H9 (cell line): ENCODE measurements around the gene NPBWR2. TPM values are rescaled to one million over a fixed set of nuclear protein-coding genes. Genes with fewer than 3 reads are reported as not detected.

ENCODE experiments used
- DNase-seq: peaks from one replicate; pipeline ENCODE4 v3.0.0-alpha.2; 2017
- H2AFZ ChIP-seq: one replicate; pipeline ENCODE4 v1.6.1; 2013; ENCODE audit warnings: mild to moderate bottlenecking, low read length, control low read depth, moderate library complexity
- H2AK5ac ChIP-seq: 2 replicates; pipeline ENCODE4 v1.6.1; 2013; ENCODE audit warnings: low read length, control low read depth, mixed read lengths; ENCODE audit not compliant: insufficient read length
- H2BK120ac ChIP-seq: one replicate; pipeline ENCODE4 v1.6.1; 2013; ENCODE audit warnings: low read depth, mild to moderate bottlenecking, low read length, control low read depth, inconsistent platforms; ENCODE audit not compliant: poor library complexity, severe bottlenecking
- H2BK12ac ChIP-seq: 2 replicates; pipeline ENCODE4 v1.6.1; 2013; ENCODE audit warnings: low read length, control low read depth, mixed read lengths, low read depth; ENCODE audit not compliant: insufficient read length
- H2BK15ac ChIP-seq: 2 replicates; pipeline ENCODE4 v1.6.1; 2013; ENCODE audit warnings: low read depth, low read length, control low read depth
- H2BK20ac ChIP-seq: one replicate; pipeline ENCODE4 v1.6.1; 2013; ENCODE audit warnings: low read depth, mild to moderate bottlenecking, low read length, control low read depth, inconsistent platforms; ENCODE audit not compliant: poor library complexity, severe bottlenecking
- H2BK5ac ChIP-seq: 2 replicates; pipeline ENCODE4 v1.6.1; 2013; ENCODE audit warnings: low read length, control low read depth, mixed read lengths; ENCODE audit not compliant: insufficient read length
- H3K14ac ChIP-seq: 2 replicates; pipeline ENCODE4 v1.6.1; 2013; ENCODE audit warnings: low read length, control low read depth; ENCODE audit not compliant: insufficient read depth
- H3K18ac ChIP-seq: 2 replicates; pipeline ENCODE4 v1.6.1; 2013; ENCODE audit warnings: low read depth, mild to moderate bottlenecking, mixed read lengths, low read length, control low read depth; ENCODE audit not compliant: insufficient read length
- H3K23ac ChIP-seq: 2 replicates; pipeline ENCODE4 v1.6.1; 2013; ENCODE audit warnings: low read length, control low read depth, mixed read lengths, low read depth; ENCODE audit not compliant: insufficient read length
- H3K23me2 ChIP-seq: 2 replicates; pipeline ENCODE4 v1.6.1; 2013; ENCODE audit warnings: low read depth, mild to moderate bottlenecking, mixed read lengths, low read length, control low read depth; ENCODE audit not compliant: insufficient read length, poor library complexity, severe bottlenecking
- H3K27ac ChIP-seq: 2 replicates; pipeline ENCODE4 v1.5.1; 2013; ENCODE audit warnings: low read length, control low read depth, mixed read lengths, low read depth; ENCODE audit not compliant: insufficient read length
- H3K27me3 ChIP-seq: 2 replicates; pipeline ENCODE4 v1.6.1; 2013; ENCODE audit warnings: low read length, control low read depth, inconsistent platforms; ENCODE audit not compliant: insufficient read depth
- H3K4ac ChIP-seq: 2 replicates; pipeline ENCODE4 v1.6.1; 2013; ENCODE audit warnings: low read depth, mild to moderate bottlenecking, control low read depth, inconsistent platforms, low read length, moderate library complexity
- H3K4me1 ChIP-seq: 2 replicates; pipeline ENCODE4 v1.6.1; 2013; ENCODE audit warnings: low read length, control low read depth, inconsistent platforms; ENCODE audit not compliant: insufficient read depth
- H3K4me2 ChIP-seq: 2 replicates; pipeline ENCODE4 v1.6.1; 2013; ENCODE audit warnings: low read length, control low read depth, mixed read lengths; ENCODE audit not compliant: insufficient read length, insufficient read depth
- H3K56ac ChIP-seq: 2 replicates; pipeline ENCODE4 v1.6.1; 2013; ENCODE audit warnings: low read depth, mild to moderate bottlenecking, mixed read lengths, low read length, control low read depth; ENCODE audit not compliant: insufficient read length
- H3K79me1 ChIP-seq: 2 replicates; pipeline ENCODE4 v1.6.1; 2013; ENCODE audit warnings: low read depth, mild to moderate bottlenecking, moderate library complexity, low read length, control low read depth, inconsistent platforms; ENCODE audit not compliant: insufficient read depth, poor library complexity, severe bottlenecking
- H3K79me2 ChIP-seq: 2 replicates; pipeline ENCODE4 v1.6.1; 2013; ENCODE audit warnings: low read length, control low read depth, inconsistent platforms; ENCODE audit not compliant: insufficient read depth
- H3K9ac ChIP-seq: 2 replicates; pipeline ENCODE4 v1.6.1; 2013; ENCODE audit warnings: low read length, control low read depth, mixed read lengths; ENCODE audit not compliant: insufficient read length; ENCODE audit errors: extremely low read depth
- H3K9me3 ChIP-seq: one replicate; pipeline ENCODE4 v1.6.1; 2013; ENCODE audit warnings: low read depth, low read length, inconsistent platforms; ENCODE audit not compliant: control insufficient read depth
- H3T11ph ChIP-seq: one replicate; pipeline ENCODE4 v1.6.1; 2013; ENCODE audit warnings: mild to moderate bottlenecking, low read length, control low read depth, inconsistent platforms
- H4K20me1 ChIP-seq: one replicate; pipeline ENCODE4 v1.6.1; 2013; ENCODE audit not compliant: control insufficient read depth, insufficient read length, insufficient read depth
- H4K5ac ChIP-seq: 2 replicates; pipeline ENCODE4 v1.6.1; 2013; ENCODE audit warnings: low read depth, mild to moderate bottlenecking, mixed read lengths, low read length, control low read depth; ENCODE audit not compliant: insufficient read length
- H4K8ac ChIP-seq: replicated peaks from 2 replicates; pipeline ENCODE4 v1.6.1; 2013; ENCODE audit warnings: low read length, control low read depth, mixed read lengths, low read depth; ENCODE audit not compliant: insufficient read length
- H4K91ac ChIP-seq: 2 replicates; pipeline ENCODE4 v1.6.1; 2013; ENCODE audit warnings: low read depth, mild to moderate bottlenecking, moderate library complexity, mixed read lengths, low read length, control low read depth; ENCODE audit not compliant: insufficient read length
- H3K27ac Mint-ChIP-seq, 3 experiments: 2 replicates in 2 of 3; 3 replicates in 1 of 3; pipeline ENCODE4 v1.8.0; 2020 to 2021; ENCODE audit warnings: mixed read lengths in 3 of 3, mild to moderate bottlenecking in 1 of 3, moderate library complexity in 1 of 3
- H3K27me3 Mint-ChIP-seq: 2 replicates; pipeline ENCODE4 v1.8.0; 2021; ENCODE audit warnings: low read depth, mild to moderate bottlenecking, moderate library complexity, mixed read lengths
- H3K36me3 Mint-ChIP-seq, 3 experiments: 2 replicates in 2 of 3; 3 replicates in 1 of 3; pipeline ENCODE4 v1.8.0; 2020 to 2021; ENCODE audit warnings: low read depth in 3 of 3, mixed read lengths in 3 of 3; ENCODE audit not compliant: insufficient read depth in 1 of 3
- H3K4me1 Mint-ChIP-seq, 2 experiments: 2 replicates each; pipeline ENCODE4 v1.8.0; 2020; ENCODE audit warnings: mixed read lengths in 2 of 2
- H3K4me3 Mint-ChIP-seq, 2 experiments: 2 replicates in 1 of 2; 3 replicates in 1 of 2; pipeline ENCODE4 v1.8.0; 2020 to 2021; ENCODE audit warnings: mild to moderate bottlenecking in 2 of 2, mixed read lengths in 2 of 2, moderate library complexity in 1 of 2
- H3K9me3 Mint-ChIP-seq, 2 experiments: 2 replicates in 1 of 2; 3 replicates in 1 of 2; pipeline ENCODE4 v1.8.0; 2020; ENCODE audit warnings: mild to moderate bottlenecking in 2 of 2, mixed read lengths in 2 of 2, moderate library complexity in 1 of 2
- CTCF ChIP-seq: fragments of 200-600 bp; sonication (generic); conservative IDR thresholded peaks from 3 replicates; pipeline ENCODE4 v1.8.0; 2021; ENCODE audit warnings: antibody characterized with exemption, mild to moderate bottlenecking
- WGBS: extraction: QIAGEN DNeasy Blood & Tissue Kit; methylation state at CpG from one replicate; pipeline ENCODE4 v1.1.7; 2013; ENCODE audit warnings: missing lambda C conversion rate, low lambda C conversion rate, mixed read lengths; ENCODE audit not compliant: insufficient read length; ENCODE audit errors: extremely low coverage; 5-methylcytosine and 5-hydroxymethylcytosine counted together
- total RNA-seq: library from RNA; stranded (reverse); gene quantifications from 2 replicates; pipeline ENCODE4 v1.2.1, GENCODE V29; 2021

Gene NPBWR2
- total RNA-seq, 1 experiment from 2014 or later, result not detected

GRCh38 chr20:64067005-64067632 lies 40.2 kb downstream of the NPBWR2 start:
- Histone ChIP-seq H2BK20ac (no peak overlapping the region), H4K8ac (no peak overlapping the region), H3K23me2 (peaks cover 6% of the 10 kb centered on the region), H3K27ac (no peak overlapping the region), H3T11ph (no peak overlapping the region), H3K79me2 (no peaks in the 10 kb centered on the region), H3K4ac (no peak overlapping the region), H3K9me3 (no peaks in the 10 kb centered on the region), H3K23ac (no peak overlapping the region), H4K91ac (no peak overlapping the region), H3K56ac (no peak overlapping the region), H3K27me3 (no peaks in the 10 kb centered on the region), H3K9ac (no peak overlapping the region), H3K4me2 (no peak overlapping the region), H2BK5ac (no peak overlapping the region), H2AFZ (no peak overlapping the region), H4K20me1 (no peaks in the 10 kb centered on the region), H3K14ac (no peak overlapping the region), H2BK15ac (no peak overlapping the region), H2BK12ac (no peak overlapping the region), H3K79me1 (no peaks in the 10 kb centered on the region), H4K5ac (no peak overlapping the region), H2AK5ac (no peak overlapping the region), H3K18ac (no peak overlapping the region), H2BK120ac (no peak overlapping the region), H3K4me1 (peaks cover 1% of the 10 kb centered on the region; the same call in 1 of the 2 replicates)
- H3K36me3 Mint-ChIP-seq, result peaks cover 0 to 3% (median 0%) of the 10 kb centered on the region in 3 experiments; a peak in 2 of 7 replicates
- no CpG with 5 or more reads among the region's 6 CpGs for WGBS
- no peak for TF ChIP-seq CTCF
- DNase-seq, result no peak
- peak overlapping the region; percentile 56 to 87 (median 76); a peak in 5 of 7 replicates for H3K27ac Mint-ChIP-seq
- peak overlapping the region in 1 of 2 experiments; percentile 30; a peak in 1 of 5 replicates for H3K4me3 Mint-ChIP-seq
- peaks cover 1% of the 10 kb centered on the region for H3K27me3 Mint-ChIP-seq
- no peaks in the 10 kb centered on the region for H3K9me3 Mint-ChIP-seq
- peaks cover 26 to 39% of the 10 kb centered on the region in 2 experiments for H3K4me1 Mint-ChIP-seq
